Astrocyte (in vitro differentiated cells and primary cell): ENCODE measurements around the gene HEMGN. TPM values are rescaled to one million over a fixed set of nuclear protein-coding genes. Genes with fewer than 3 reads are reported as not detected.

Source experiments
- DNase-seq: peaks from one replicate; pipeline ENCODE4 v3.0.0-alpha.2; 2010; ENCODE audit warnings: low read depth
- FAIRE-seq: peaks from 2 replicates; lab custom pipeline; 2011; peaks lifted over from hg19 to GRCh38; lab: Jason Lieb, UNC
- H2AFZ ChIP-seq: 2 replicates; pipeline ENCODE4 v1.6.0; 2012; ENCODE audit warnings: low read depth, low read length, inconsistent platforms
- H3K27ac ChIP-seq: 2 replicates; pipeline ENCODE4 v1.5.1; 2011; ENCODE audit warnings: low read depth, low read length, inconsistent platforms
- H3K27me3 ChIP-seq: 2 replicates; pipeline ENCODE4 v1.6.0; 2011; ENCODE audit warnings: low read length, inconsistent platforms; ENCODE audit not compliant: insufficient read depth
- H3K36me3 ChIP-seq: 2 replicates; pipeline ENCODE4 v1.5.1; 2011; ENCODE audit warnings: low read length, inconsistent platforms; ENCODE audit not compliant: insufficient read depth
- H3K4me1 ChIP-seq: 2 replicates; pipeline ENCODE4 v1.5.1; 2011; ENCODE audit warnings: low read length, inconsistent platforms; ENCODE audit not compliant: insufficient read depth
- H3K4me2 ChIP-seq: 2 replicates; pipeline ENCODE4 v1.6.0; 2012; ENCODE audit warnings: low read length, inconsistent platforms
- H3K4me3 ChIP-seq: 2 replicates; pipeline ENCODE4 v1.5.1; 2011; ENCODE audit warnings: low read depth, mild to moderate bottlenecking, low read length, inconsistent platforms; ENCODE audit not compliant: insufficient read depth
- H3K79me2 ChIP-seq: 2 replicates; pipeline ENCODE4 v1.6.0; 2012; ENCODE audit warnings: mild to moderate bottlenecking, low read length, inconsistent platforms; ENCODE audit not compliant: insufficient read depth
- H3K9ac ChIP-seq: 2 replicates; pipeline ENCODE4 v1.6.0; 2012; ENCODE audit warnings: mild to moderate bottlenecking, low read length, inconsistent platforms
- H3K9me3 ChIP-seq: 2 replicates; pipeline ENCODE4 v1.5.1; 2012; ENCODE audit warnings: low read depth, mild to moderate bottlenecking, low read length, inconsistent platforms; ENCODE audit not compliant: insufficient read depth
- H4K20me1 ChIP-seq: 2 replicates; pipeline ENCODE4 v1.6.0; 2012; ENCODE audit warnings: low read length, inconsistent platforms; ENCODE audit not compliant: insufficient read depth
- H3K27ac Mint-ChIP-seq: one replicate; pipeline ENCODE4 v1.8.0; 2021; ENCODE audit warnings: mild to moderate bottlenecking, mixed read lengths; ENCODE audit not compliant: unreplicated experiment
- H3K27me3 Mint-ChIP-seq: one replicate; pipeline ENCODE4 v1.8.0; 2021; ENCODE audit warnings: low read depth, mixed read lengths; ENCODE audit not compliant: unreplicated experiment
- H3K36me3 Mint-ChIP-seq: one replicate; pipeline ENCODE4 v1.8.0; 2021; ENCODE audit warnings: low read depth, mixed read lengths; ENCODE audit not compliant: unreplicated experiment
- H3K4me1 Mint-ChIP-seq: one replicate; pipeline ENCODE4 v1.8.0; 2021; ENCODE audit warnings: low read depth, mixed read lengths; ENCODE audit not compliant: unreplicated experiment
- H3K4me3 Mint-ChIP-seq: one replicate; pipeline ENCODE4 v1.8.0; 2021; ENCODE audit warnings: mild to moderate bottlenecking, moderate library complexity, mixed read lengths; ENCODE audit not compliant: unreplicated experiment
- H3K9me3 Mint-ChIP-seq: one replicate; pipeline ENCODE4 v1.8.0; 2021; ENCODE audit warnings: mild to moderate bottlenecking, mixed read lengths; ENCODE audit not compliant: unreplicated experiment
- EZH2 ChIP-seq: IDR thresholded peaks from 2 replicates; pipeline ENCODE4 v1.6.1; 2012; ENCODE audit warnings: mild to moderate bottlenecking, low read length, inconsistent platforms; ENCODE audit not compliant: insufficient read depth
- total RNA-seq: library from RNA; stranded (reverse); gene quantifications from 2 replicates; pipeline ENCODE4 v1.2.1, GENCODE V29; 2021
- TF ChIP-seq, protein P1 (sequence below): IDR thresholded peaks from 2 replicates; pipeline ENCODE4 v1.5.1; 2011; ENCODE audit warnings: low read depth, mild to moderate bottlenecking, inconsistent platforms, low read length, moderate library complexity; ENCODE audit not compliant: insufficient read depth

The HEMGN gene
- total RNA-seq, 1 donor from 2014 or later = not detected

DNA sequence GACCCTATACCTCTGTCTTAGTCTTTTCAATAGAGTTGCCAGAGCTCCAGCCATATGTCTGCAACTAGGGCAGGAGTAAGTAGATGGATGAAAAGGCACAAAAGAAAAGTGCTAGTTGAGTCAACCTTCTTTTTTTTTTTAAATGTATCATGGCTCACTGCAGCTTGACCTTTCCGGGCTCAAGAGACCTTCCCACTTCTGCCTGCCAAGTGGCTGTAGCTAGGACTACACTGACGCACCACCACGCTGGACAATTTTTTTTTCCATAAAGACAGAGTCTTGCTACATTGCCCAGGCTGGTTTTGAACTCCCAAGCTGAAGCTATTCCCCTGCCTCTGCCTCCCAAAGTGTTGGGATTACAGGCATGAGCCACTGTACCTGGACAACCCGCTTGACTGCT, 57.6 kb downstream of the HEMGN start:
- no peak for FAIRE-seq
- Mint-ChIP-seq H3K36me3 (no peaks in the 10 kb centered on the region), H3K27ac (no peak overlapping the region), H3K27me3 (peaks cover 7% of the 10 kb centered on the region), H3K4me1 (peaks cover 15% of the 10 kb centered on the region), H3K4me3 (no peak overlapping the region), H3K9me3 (no peaks in the 10 kb centered on the region)
- Histone ChIP-seq H3K79me2 (no peaks in the 10 kb centered on the region), H2AFZ (no peak overlapping the region), H3K4me2 (no peak overlapping the region), H3K4me1 (peaks cover 15% of the 10 kb centered on the region), H4K20me1 (peaks cover 3% of the 10 kb centered on the region), H3K27ac (no peak overlapping the region), H3K4me3 (no peak overlapping the region), H3K9ac (no peak overlapping the region), H3K36me3 (no peaks in the 10 kb centered on the region), H3K9me3 (no peaks in the 10 kb centered on the region), H3K27me3 (no peaks in the 10 kb centered on the region)
- TF ChIP-seq, protein P1, sequence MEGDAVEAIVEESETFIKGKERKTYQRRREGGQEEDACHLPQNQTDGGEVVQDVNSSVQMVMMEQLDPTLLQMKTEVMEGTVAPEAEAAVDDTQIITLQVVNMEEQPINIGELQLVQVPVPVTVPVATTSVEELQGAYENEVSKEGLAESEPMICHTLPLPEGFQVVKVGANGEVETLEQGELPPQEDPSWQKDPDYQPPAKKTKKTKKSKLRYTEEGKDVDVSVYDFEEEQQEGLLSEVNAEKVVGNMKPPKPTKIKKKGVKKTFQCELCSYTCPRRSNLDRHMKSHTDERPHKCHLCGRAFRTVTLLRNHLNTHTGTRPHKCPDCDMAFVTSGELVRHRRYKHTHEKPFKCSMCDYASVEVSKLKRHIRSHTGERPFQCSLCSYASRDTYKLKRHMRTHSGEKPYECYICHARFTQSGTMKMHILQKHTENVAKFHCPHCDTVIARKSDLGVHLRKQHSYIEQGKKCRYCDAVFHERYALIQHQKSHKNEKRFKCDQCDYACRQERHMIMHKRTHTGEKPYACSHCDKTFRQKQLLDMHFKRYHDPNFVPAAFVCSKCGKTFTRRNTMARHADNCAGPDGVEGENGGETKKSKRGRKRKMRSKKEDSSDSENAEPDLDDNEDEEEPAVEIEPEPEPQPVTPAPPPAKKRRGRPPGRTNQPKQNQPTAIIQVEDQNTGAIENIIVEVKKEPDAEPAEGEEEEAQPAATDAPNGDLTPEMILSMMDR = no peak
- TF ChIP-seq EZH2 = no peak
- peak; percentile 47 for DNase-seq

Other genes with a start within 250 kb of the HEMGN start
- 7.7 and 9.8 TPM in 2 replicates for gene XPA, start 240.8 kb downstream of the HEMGN start, total RNA-seq
- gene FOXE1, start 84.9 kb downstream of the HEMGN start, total RNA-seq = 0.07 and 0.45 TPM in 2 replicates
- gene TRMO, start 15.7 kb downstream of the HEMGN start, total RNA-seq = 8.5 and 8.8 TPM in 2 replicates
- 78.3 and 98.5 TPM in 2 replicates for gene ANP32B, start 45.2 kb upstream of the HEMGN start, total RNA-seq
- gene NANS, start 118.6 kb upstream of the HEMGN start, total RNA-seq = 44.4 and 44.5 TPM in 2 replicates
- 34.1 and 37.6 TPM in 2 replicates for gene TRIM14, start 181.1 kb upstream of the HEMGN start, total RNA-seq